DOHH2 (cell line): ENCODE results near the gene GNG12.

Experiments used
- EZH2phosphoT487 ChIP-seq: fragments of 200-600 bp; sonication (generic); IDR thresholded peaks from 2 replicates; pipeline ENCODE4 v1.6.1; 2017; ENCODE audit warnings: borderline replicate concordance, mild to moderate bottlenecking, antibody characterized with exemption, low read length, moderate library complexity, mixed read lengths
- TF ChIP-seq, protein P1 (sequence below): fragments of 200-600 bp; sonication (generic); IDR thresholded peaks from one replicate; pipeline ENCODE4 v1.5.1; 2014; ENCODE audit warnings: antibody characterized with exemption, mild to moderate bottlenecking, low read depth, low read length; ENCODE audit not compliant: poor library complexity, severe bottlenecking

- TF ChIP-seq, protein P1, sequence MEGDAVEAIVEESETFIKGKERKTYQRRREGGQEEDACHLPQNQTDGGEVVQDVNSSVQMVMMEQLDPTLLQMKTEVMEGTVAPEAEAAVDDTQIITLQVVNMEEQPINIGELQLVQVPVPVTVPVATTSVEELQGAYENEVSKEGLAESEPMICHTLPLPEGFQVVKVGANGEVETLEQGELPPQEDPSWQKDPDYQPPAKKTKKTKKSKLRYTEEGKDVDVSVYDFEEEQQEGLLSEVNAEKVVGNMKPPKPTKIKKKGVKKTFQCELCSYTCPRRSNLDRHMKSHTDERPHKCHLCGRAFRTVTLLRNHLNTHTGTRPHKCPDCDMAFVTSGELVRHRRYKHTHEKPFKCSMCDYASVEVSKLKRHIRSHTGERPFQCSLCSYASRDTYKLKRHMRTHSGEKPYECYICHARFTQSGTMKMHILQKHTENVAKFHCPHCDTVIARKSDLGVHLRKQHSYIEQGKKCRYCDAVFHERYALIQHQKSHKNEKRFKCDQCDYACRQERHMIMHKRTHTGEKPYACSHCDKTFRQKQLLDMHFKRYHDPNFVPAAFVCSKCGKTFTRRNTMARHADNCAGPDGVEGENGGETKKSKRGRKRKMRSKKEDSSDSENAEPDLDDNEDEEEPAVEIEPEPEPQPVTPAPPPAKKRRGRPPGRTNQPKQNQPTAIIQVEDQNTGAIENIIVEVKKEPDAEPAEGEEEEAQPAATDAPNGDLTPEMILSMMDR: no peak
- TF ChIP-seq EZH2phosphoT487: no peak
Observed at GRCh38 chr1:67759066-67759465, 74.2 kb downstream of the GNG12 start.
